ENCODE data around the gene CHST11. TPM values are rescaled to one million over a fixed set of nuclear protein-coding genes. Genes with fewer than 3 reads are reported as not detected.

CHST11 gene
- total and polyA plus RNA-seq, 9 of the 15 experiments (the other 6 are each of a cell fraction or from before 2014, with no cell fraction given), result 2.3 to 38.7 (median 15.0) TPM

DNA sequence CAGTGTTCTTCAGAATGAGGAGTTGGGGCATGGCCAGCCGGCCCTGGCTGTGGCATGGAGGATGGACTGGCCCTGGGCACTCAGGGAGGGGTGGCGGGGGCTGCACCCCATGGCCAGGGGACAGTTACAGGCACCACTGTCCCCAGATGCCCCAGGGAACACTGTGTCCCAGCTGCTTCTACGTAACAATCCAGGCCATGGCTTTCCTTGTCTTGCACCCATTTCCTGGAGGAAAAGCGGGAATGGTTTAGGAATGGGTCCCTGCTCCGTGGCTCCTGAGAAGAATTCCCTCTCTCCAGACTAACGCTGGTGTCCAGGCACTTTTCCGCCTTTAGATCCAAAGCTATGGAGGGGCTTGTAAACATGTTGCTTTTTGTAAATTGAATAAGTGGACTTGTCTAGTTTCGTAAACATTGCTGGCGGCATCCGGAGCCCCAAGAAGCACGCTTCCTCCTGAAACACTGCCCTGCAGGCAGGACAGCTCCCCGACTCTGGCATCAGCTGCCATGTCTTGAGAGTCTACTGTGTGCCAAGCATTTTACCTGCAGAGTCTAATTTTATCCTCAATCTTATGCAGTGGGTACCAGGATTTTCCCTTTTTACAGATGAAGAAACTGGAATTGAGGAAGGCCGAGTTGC lies 263.1 kb downstream of the CHST11 start (continued):
- TF ChIP-seq, protein P1, sequence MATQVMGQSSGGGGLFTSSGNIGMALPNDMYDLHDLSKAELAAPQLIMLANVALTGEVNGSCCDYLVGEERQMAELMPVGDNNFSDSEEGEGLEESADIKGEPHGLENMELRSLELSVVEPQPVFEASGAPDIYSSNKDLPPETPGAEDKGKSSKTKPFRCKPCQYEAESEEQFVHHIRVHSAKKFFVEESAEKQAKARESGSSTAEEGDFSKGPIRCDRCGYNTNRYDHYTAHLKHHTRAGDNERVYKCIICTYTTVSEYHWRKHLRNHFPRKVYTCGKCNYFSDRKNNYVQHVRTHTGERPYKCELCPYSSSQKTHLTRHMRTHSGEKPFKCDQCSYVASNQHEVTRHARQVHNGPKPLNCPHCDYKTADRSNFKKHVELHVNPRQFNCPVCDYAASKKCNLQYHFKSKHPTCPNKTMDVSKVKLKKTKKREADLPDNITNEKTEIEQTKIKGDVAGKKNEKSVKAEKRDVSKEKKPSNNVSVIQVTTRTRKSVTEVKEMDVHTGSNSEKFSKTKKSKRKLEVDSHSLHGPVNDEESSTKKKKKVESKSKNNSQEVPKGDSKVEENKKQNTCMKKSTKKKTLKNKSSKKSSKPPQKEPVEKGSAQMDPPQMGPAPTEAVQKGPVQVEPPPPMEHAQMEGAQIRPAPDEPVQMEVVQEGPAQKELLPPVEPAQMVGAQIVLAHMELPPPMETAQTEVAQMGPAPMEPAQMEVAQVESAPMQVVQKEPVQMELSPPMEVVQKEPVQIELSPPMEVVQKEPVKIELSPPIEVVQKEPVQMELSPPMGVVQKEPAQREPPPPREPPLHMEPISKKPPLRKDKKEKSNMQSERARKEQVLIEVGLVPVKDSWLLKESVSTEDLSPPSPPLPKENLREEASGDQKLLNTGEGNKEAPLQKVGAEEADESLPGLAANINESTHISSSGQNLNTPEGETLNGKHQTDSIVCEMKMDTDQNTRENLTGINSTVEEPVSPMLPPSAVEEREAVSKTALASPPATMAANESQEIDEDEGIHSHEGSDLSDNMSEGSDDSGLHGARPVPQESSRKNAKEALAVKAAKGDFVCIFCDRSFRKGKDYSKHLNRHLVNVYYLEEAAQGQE (IDR thresholded peaks at IDR 0.05; ENCODE audit: borderline replicate concordance), result no peak
- TF ChIP-seq, protein P1 (CRISPR knock-in tag; IDR thresholded peaks at IDR 0.05; ENCODE audit: low read depth), result no peak
- TF ChIP-seq, protein P2, sequence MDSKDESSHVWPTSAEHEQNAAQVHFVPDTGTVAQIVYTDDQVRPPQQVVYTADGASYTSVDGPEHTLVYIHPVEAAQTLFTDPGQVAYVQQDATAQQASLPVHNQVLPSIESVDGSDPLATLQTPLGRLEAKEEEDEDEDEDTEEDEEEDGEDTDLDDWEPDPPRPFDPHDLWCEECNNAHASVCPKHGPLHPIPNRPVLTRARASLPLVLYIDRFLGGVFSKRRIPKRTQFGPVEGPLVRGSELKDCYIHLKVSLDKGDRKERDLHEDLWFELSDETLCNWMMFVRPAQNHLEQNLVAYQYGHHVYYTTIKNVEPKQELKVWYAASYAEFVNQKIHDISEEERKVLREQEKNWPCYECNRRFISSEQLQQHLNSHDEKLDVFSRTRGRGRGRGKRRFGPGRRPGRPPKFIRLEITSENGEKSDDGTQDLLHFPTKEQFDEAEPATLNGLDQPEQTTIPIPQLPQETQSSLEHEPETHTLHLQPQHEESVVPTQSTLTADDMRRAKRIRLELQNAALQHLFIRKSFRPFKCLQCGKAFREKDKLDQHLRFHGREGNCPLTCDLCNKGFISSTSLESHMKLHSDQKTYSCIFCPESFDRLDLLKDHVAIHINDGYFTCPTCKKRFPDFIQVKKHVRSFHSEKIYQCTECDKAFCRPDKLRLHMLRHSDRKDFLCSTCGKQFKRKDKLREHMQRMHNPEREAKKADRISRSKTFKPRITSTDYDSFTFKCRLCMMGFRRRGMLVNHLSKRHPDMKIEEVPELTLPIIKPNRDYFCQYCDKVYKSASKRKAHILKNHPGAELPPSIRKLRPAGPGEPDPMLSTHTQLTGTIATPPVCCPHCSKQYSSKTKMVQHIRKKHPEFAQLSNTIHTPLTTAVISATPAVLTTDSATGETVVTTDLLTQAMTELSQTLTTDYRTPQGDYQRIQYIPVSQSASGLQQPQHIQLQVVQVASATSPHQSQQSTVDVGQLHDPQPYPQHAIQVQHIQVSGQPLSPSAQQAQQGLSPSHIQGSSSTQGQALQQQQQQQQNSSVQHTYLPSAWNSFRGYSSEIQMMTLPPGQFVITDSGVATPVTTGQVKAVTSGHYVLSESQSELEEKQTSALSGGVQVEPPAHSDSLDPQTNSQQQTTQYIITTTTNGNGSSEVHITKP (IDR thresholded peaks at IDR 0.05; ENCODE audit: partially characterized antibody), result no peak
- TF ChIP-seq NFIC (IDR thresholded peaks at IDR 0.05), result no peak
- TF ChIP-seq STAT5B (CRISPR knock-in tag; IDR thresholded peaks at IDR 0.05), result no peak
- TF ChIP-seq ETV5 (CRISPR knock-in tag; IDR thresholded peaks at IDR 0.05; ENCODE audit: low read depth), result no peak
